GM12878 (cell line): ENCODE measurements around the gene RIC8B. TPM values are rescaled to one million over a fixed set of nuclear protein-coding genes. Genes with fewer than 3 reads are reported as not detected.

Experiments
- ATAC-seq: fragments of 200-7000 bp; cut with Tn5 transposase; 3 replicates; pipeline ENCODE4 v1.9.1; 2020; ENCODE audit warnings: mild to moderate bottlenecking, moderate library complexity
- BruUV-seq: library from RNA; stranded (reverse); fragments of 400-500 nt; replicated peaks from 2 replicates; lab custom pipeline; 2021; lab: Mats Ljungman, UMichigan
- CTCF ChIA-PET: fragments of 300-600 bp; sonication (Branson Sonifier 250); formaldehyde crosslinking; extraction: SDS; loops from one replicate; lab custom pipeline; 2021; ENCODE audit warnings: inconsistent platforms; lab: Yijun Ruan, JAX
- POLR2A ChIA-PET: fragments of 350-600 bp; formaldehyde crosslinking; extraction: SDS; loops from one replicate; lab custom pipeline; 2021; ENCODE audit warnings: inconsistent platforms; lab: Charles Lee
- RAD21 ChIA-PET: fragments of 300-600 bp; sonication (Branson Sonifier 250); formaldehyde crosslinking; loops from one replicate; lab custom pipeline; 2023; ENCODE audit warnings: antibody characterized with exemption; ENCODE audit not compliant: unreplicated experiment; lab: Charles Lee
- SMC1A ChIA-PET: fragments of 300-600 bp; sonication (Branson Sonifier 250); formaldehyde crosslinking; loops from one replicate; lab custom pipeline; 2023; ENCODE audit not compliant: unreplicated experiment, uncharacterized antibody; lab: Charles Lee
- DNase-seq: peaks from one replicate; pipeline ENCODE4 v3.0.0-alpha.2; 2011; ENCODE audit warnings: low read depth, low spot score
- FAIRE-seq: peaks from 3 replicates; lab custom pipeline; 2011; peaks lifted over from hg19 to GRCh38; lab: Jason Lieb, UNC
- H2AFZ ChIP-seq: 2 replicates; pipeline ENCODE4 v1.6.0; 2011; ENCODE audit warnings: low read depth, low read length, control low read depth; ENCODE audit not compliant: control insufficient read depth
- H3K27ac ChIP-seq: 2 replicates; pipeline ENCODE4 v1.5.1; 2011; ENCODE audit warnings: control low read depth; ENCODE audit not compliant: control insufficient read depth, insufficient read depth
- H3K27me3 ChIP-seq, 2 experiments: replicated peaks in 1 of 2; 2 replicates each; pipeline versions ENCODE4 v1.6.0 to v1.6.1; 2011; ENCODE audit warnings: low read length in 1 of 2; ENCODE audit not compliant: control insufficient read depth in 2 of 2, insufficient read depth in 2 of 2
- H3K36me3 ChIP-seq, 2 experiments: 2 replicates each; pipeline ENCODE4 v1.5.1; 2011; ENCODE audit warnings: low read length in 1 of 2; ENCODE audit not compliant: control insufficient read depth in 2 of 2, insufficient read depth in 2 of 2
- H3K4me1 ChIP-seq: 2 replicates; pipeline ENCODE4 v1.6.1; 2011; ENCODE audit warnings: mild to moderate bottlenecking, low read length, moderate library complexity, mixed read lengths; ENCODE audit not compliant: control insufficient read depth, insufficient read depth
- H3K4me2 ChIP-seq: 2 replicates; pipeline ENCODE4 v1.6.0; 2011; ENCODE audit warnings: control low read depth; ENCODE audit not compliant: control insufficient read depth, insufficient read depth
- H3K4me3 ChIP-seq: fragments of 200-600 bp; sonication (generic); 2 replicates; pipeline ENCODE4 v1.5.1; 2016
- H3K79me2 ChIP-seq: 2 replicates; pipeline ENCODE4 v1.6.0; 2011; ENCODE audit warnings: low read length; ENCODE audit not compliant: control insufficient read depth, insufficient read depth
- H3K9ac ChIP-seq: 2 replicates; pipeline ENCODE4 v1.8.0; 2011; ENCODE audit warnings: low read length, control low read depth, mixed read lengths; ENCODE audit not compliant: control insufficient read depth, insufficient read depth
- H3K9me3 ChIP-seq: replicated peaks from 3 replicates; pipeline ENCODE4 v1.5.1; 2011; ENCODE audit warnings: mild to moderate bottlenecking, low read length; ENCODE audit not compliant: control insufficient read depth, insufficient read depth
- H4K20me1 ChIP-seq: 2 replicates; pipeline ENCODE4 v1.6.0; 2011; ENCODE audit not compliant: control insufficient read depth, insufficient read depth
- BCL11A ChIP-seq: IDR thresholded peaks from 2 replicates; pipeline ENCODE4 v1.6.1; 2011; ENCODE audit warnings: low read depth, low read length
- BCL3 ChIP-seq: IDR thresholded peaks from 2 replicates; pipeline ENCODE4 v1.6.1; 2011; ENCODE audit warnings: borderline replicate concordance, low read depth, mild to moderate bottlenecking, moderate library complexity, low read length; ENCODE audit not compliant: insufficient read depth, poor library complexity, severe bottlenecking
- CBX5 ChIP-seq: sonication (generic); IDR thresholded peaks from 2 replicates; pipeline ENCODE4 v1.6.1; 2016; ENCODE audit warnings: low read depth, moderate library complexity, mild to moderate bottlenecking, inconsistent platforms
- CEBPZ ChIP-seq: fragments of 150-350 bp; IDR thresholded peaks from 2 replicates; pipeline ENCODE4 v1.6.1; 2016; ENCODE audit warnings: low read depth, low read length
- E2F4 ChIP-seq: IDR thresholded peaks from 2 replicates; pipeline ENCODE4 v1.6.1; 2012; ENCODE audit warnings: low read depth, low read length, improper control_type of control experiment
- ELK1 ChIP-seq: IDR thresholded peaks from 2 replicates; pipeline ENCODE4 v1.6.1; 2012; ENCODE audit warnings: low read depth, low read length, improper control_type of control experiment
- ESRRA ChIP-seq: IDR thresholded peaks from 2 replicates; pipeline ENCODE4 v1.6.1; 2012; ENCODE audit warnings: mild to moderate bottlenecking, low read length, improper control_type of control experiment
- EZH2 ChIP-seq: IDR thresholded peaks from 2 replicates; pipeline ENCODE4 v1.6.1; 2012; ENCODE audit warnings: low read depth, mild to moderate bottlenecking, control low read depth, inconsistent platforms, low read length, borderline replicate concordance; ENCODE audit not compliant: control insufficient read depth
- FOXK2 ChIP-seq: fragments of 450-650 bp; IDR thresholded peaks from 2 replicates; pipeline ENCODE4 v1.6.1; 2017; ENCODE audit warnings: mild to moderate bottlenecking, moderate library complexity
- IKZF2 ChIP-seq, 2 experiments: fragments of 450-650 bp; IDR thresholded peaks; 2 replicates each; pipeline ENCODE4 v1.6.1; 2017; ENCODE audit warnings: mild to moderate bottlenecking in 2 of 2, moderate library complexity in 2 of 2
- JUND ChIP-seq: IDR thresholded peaks from 2 replicates; pipeline ENCODE4 v1.6.1; 2012; ENCODE audit warnings: low read depth, mild to moderate bottlenecking, low read length, improper control_type of control experiment, moderate library complexity
- MLLT1 ChIP-seq: fragments of 450-650 bp; IDR thresholded peaks from 2 replicates; pipeline ENCODE4 v1.6.1; 2016; ENCODE audit warnings: mild to moderate bottlenecking
- NR2C1 ChIP-seq: fragments of 450-650 bp; IDR thresholded peaks from 2 replicates; pipeline ENCODE4 v1.6.1; 2017; ENCODE audit warnings: antibody characterized with exemption, mild to moderate bottlenecking, moderate library complexity
- RAD21 ChIP-seq: IDR thresholded peaks from 2 replicates; pipeline ENCODE4 v1.6.1; 2011; ENCODE audit warnings: mild to moderate bottlenecking, low read depth, low read length, moderate library complexity; ENCODE audit not compliant: insufficient read depth
- SMAD5 ChIP-seq: IDR thresholded peaks from 2 replicates; pipeline ENCODE4 v1.6.1; 2016; ENCODE audit warnings: antibody characterized with exemption, low read depth
- STAT3 ChIP-seq: IDR thresholded peaks from 2 replicates; pipeline ENCODE4 v1.6.1; 2011; ENCODE audit warnings: low read depth, low read length, improper control_type of control experiment
- in situ Hi-C: fragments of 300-500 bp; cut with MboI; formaldehyde crosslinking; loops from 9 replicates; pipeline ENCODE4 v1.14.3; 2018; ENCODE audit warnings: mixed read lengths
- intact Hi-C: fragments of 100-400 bp; cut with micrococcal nuclease; formaldehyde crosslinking; loops from one replicate; pipeline ENCODE4 v1.14.2; 2022; ENCODE audit not compliant: unreplicated experiment
- polyA plus RNA-seq, 11 experiments: library from polyadenylated mRNA; depleted of rRNA in 4 of 11; unstranded in 6 of 11; stranded (reverse) in 5 of 11; fragments of >200 nt; fragmentation: Nextera tagmentation in 4 of 11; fragmentation: Illumina TruSeq in 1 of 11; extraction: Ambion mirVana in 4 of 11; extraction: Trizol in 1 of 11; gene quantifications; 1 replicate in 1 of 11; 2 replicates in 10 of 11; pipeline versions ENCODE4 v1.2.1 to v1.2.3, GENCODE V29; 2011 to 2016; ENCODE audit warnings: inconsistent platforms in 2 of 11, missing spikeins in 2 of 11, low read depth in 1 of 11
- total RNA-seq, 4 experiments: library from RNA; depleted of rRNA in 3 of 4; stranded (reverse); fragments of >200 nt in 3 of 4; fragmentation: Illumina TruSeq in 1 of 4; extraction: Trizol in 1 of 4; gene quantifications; 2 replicates each; pipeline versions ENCODE4 v1.2.1 to v1.2.3, GENCODE V29; 2013 to 2021

Gene RIC8B
- total and polyA plus RNA-seq, 10 of the 15 experiments (the other 5 are each of a cell fraction or from before 2014, with no cell fraction given): 2.3 to 10.8 (median 6.2) TPM

- intact Hi-C loops (no loop called here), in situ Hi-C loops (no loop called here)
- ATAC-seq (no peak), FAIRE-seq (no peak), DNase-seq (no peak)
- SMC1A ChIA-PET: interaction anchor here (0.9 to 3.0 kb wide), 3 partner anchors 11 to 18 kb away, joined by 3 to 10 read pairs (median 7); no protein-coding TSS in a partner anchor
- TF ChIP-seq IKZF2 (IDR thresholded peaks at IDR 0.05) (no peak), RAD21 (no peak), EZH2 (no peak), NR2C1 (no peak), CBX5 (no peak), FOXK2 (no peak), ELK1 (no peak), SMAD5 (no peak), CEBPZ (no peak), BCL11A (no peak), E2F4 (no peak), MLLT1 (no peak), BCL3 (no peak), JUND (no peak), ESRRA (no peak), STAT3 (no peak)
- POLR2A ChIA-PET: no interaction called here
- Histone ChIP-seq H4K20me1 (no peaks in the 10 kb centered on the region), H3K4me3 (no peak overlapping the region), H3K79me2 (peaks cover 17% of the 10 kb centered on the region), H3K27me3 (no peaks in the 10 kb centered on the region), H3K27ac (no peak overlapping the region), H3K4me1 (no peaks in the 10 kb centered on the region), H3K9ac (no peak overlapping the region), H3K4me2 (no peak overlapping the region), H2AFZ (no peak overlapping the region), H3K9me3 (no peaks in the 10 kb centered on the region), H3K36me3 (no peaks in the 10 kb centered on the region)
- RAD21 ChIA-PET: interaction anchor here (0.9 kb wide), 1 partner anchor 11 kb away, joined by 4 read pairs; no protein-coding TSS in a partner anchor
- no TSS peak for BruUV-seq
- CTCF ChIA-PET: interaction anchor here (1.0 to 1.5 kb wide), 4 partner anchors 7 to 147 kb away, joined by 3 to 5 read pairs (median 4); no protein-coding TSS in a partner anchor
These were observed 3.1 kb upstream of the RIC8B start for GRCh38 chr12:106771425-106771824.
